HG02973 (cell line): ENCODE data around the gene NDUFB2.
A peak's percentile ranks its signal among the peaks of the same experiment; 100 is the strongest.
"Not testable (repeated sequence)": the region's sequence is repeated elsewhere in the genome, so short reads cannot be mapped to it uniquely, and the experiment has no call there.

ENCODE experiments used
- ATAC-seq: cut with Tn5 transposase; IDR thresholded peaks from one replicate; pipeline ENCODE4 v1.9.1; 2021; ENCODE audit warnings: moderate library complexity; ENCODE audit not compliant: unreplicated experiment

NDUFB2 gene

GRCh38 chr7:140696680-140697446 lies at the start of gene NDUFB2:
Gene NDUFB2 (plus strand): TSS chr7:140696708. CDS start chr7:140696745, 37 bp downstream.
- peak; percentile 92 for ATAC-seq

GRCh38 chr7:140646931-140647647 lies 49.4 kb upstream of the NDUFB2 start:
- peak; percentile 88 for ATAC-seq

- no peak for ATAC-seq
Observed at GRCh38 chr7:140649556-140650205, 46.8 kb upstream of the NDUFB2 start.

GRCh38 chr7:140650367-140650766 lies 46.1 kb upstream of the NDUFB2 start:
- ATAC-seq: no peak

- no peak for ATAC-seq
Observed at GRCh38 chr7:140653319-140654108, 43.0 kb upstream of the NDUFB2 start.

GRCh38 chr7:140654109-140654387 lies 42.5 kb upstream of the NDUFB2 start:
- ATAC-seq: no peak

GRCh38 chr7:140654661-140655060 lies 41.8 kb upstream of the NDUFB2 start:
- ATAC-seq: no peak

- no peak for ATAC-seq
Observed at GRCh38 chr7:140655511-140656408, 40.7 kb upstream of the NDUFB2 start.

- ATAC-seq: peak; percentile 97
Observed at GRCh38 chr7:140656548-140657515, 39.7 kb upstream of the NDUFB2 start.

GRCh38 chr7:140657891-140658290 lies 38.6 kb upstream of the NDUFB2 start:
- no peak for ATAC-seq

GRCh38 chr7:140659856-140660255 lies 36.7 kb upstream of the NDUFB2 start:
- ATAC-seq: no peak

- ATAC-seq: no peak
Observed at GRCh38 chr7:140661124-140661523, 35.4 kb upstream of the NDUFB2 start.

GRCh38 chr7:140662938-140663337 lies 33.6 kb upstream of the NDUFB2 start:
- ATAC-seq: not testable (repeated sequence)

- no peak for ATAC-seq
Observed at GRCh38 chr7:140667476-140667875, 29.0 kb upstream of the NDUFB2 start.

GRCh38 chr7:140668641-140669040 lies 27.9 kb upstream of the NDUFB2 start:
- no peak for ATAC-seq

GRCh38 chr7:140669352-140669751 lies 27.2 kb upstream of the NDUFB2 start:
- ATAC-seq: no peak

GRCh38 chr7:140669862-140670261 lies 26.6 kb upstream of the NDUFB2 start:
- ATAC-seq: not testable (repeated sequence)

- no peak for ATAC-seq
Observed at GRCh38 chr7:140670343-140670935, 26.1 kb upstream of the NDUFB2 start.

GRCh38 chr7:140671966-140672365 lies 24.5 kb upstream of the NDUFB2 start:
- no peak for ATAC-seq
